Measurements from ENCODE around the gene MICALL2.

- TF ChIP-seq HEYL (CRISPR knock-in tag; IDR thresholded peaks at IDR 0.05) = no peak
- TF ChIP-seq CTCF (IDR thresholded peaks at IDR 0.05) = no peak
- TF ChIP-seq EP300 (IDR thresholded peaks at IDR 0.05) = no peak
- no peak for TF ChIP-seq POLR2A (IDR thresholded peaks at IDR 0.05; ENCODE audit: low read length)
- no peak for TF ChIP-seq MYC (IDR thresholded peaks at IDR 0.05; ENCODE audit: borderline replicate concordance, low read length)
- no peak for TF ChIP-seq KDM1A (IDR thresholded peaks at IDR 0.05; ENCODE audit: low read depth)
Measured at GRCh38 chr7:1413936-1414639, 45.2 kb downstream of the MICALL2 start.

Measured in A549 (cell line).